HEK293 (cell line): ENCODE data around the gene FOXM1.
A peak's percentile ranks its signal among the peaks of the same experiment; 100 is the strongest.

Experiments used
- HIC1 ChIP-seq: fragments of 450-650 bp; formaldehyde crosslinking; IDR thresholded peaks from 2 replicates; pipeline ENCODE4 v1.5.1; 2016; ENCODE audit warnings: missing biosample characterization, missing genetic modification characterization
- HOXA7 ChIP-seq: sonication (generic); formaldehyde crosslinking; IDR thresholded peaks from 2 replicates; pipeline ENCODE4 v1.8.1; 2022; ENCODE audit warnings: missing genetic modification reagents, borderline replicate concordance
- REST ChIP-seq: fragments of 450-650 bp; formaldehyde crosslinking; IDR thresholded peaks from 2 replicates; pipeline ENCODE4 v1.5.1; 2016; ENCODE audit warnings: missing biosample characterization, missing genetic modification characterization
- SP3 ChIP-seq: fragments of 450-650 bp; formaldehyde crosslinking; IDR thresholded peaks from 2 replicates; pipeline ENCODE4 v1.5.1; 2016; ENCODE audit warnings: missing biosample characterization, missing genetic modification characterization
- YY1 ChIP-seq: fragments of 450-650 bp; formaldehyde crosslinking; IDR thresholded peaks from 2 replicates; pipeline ENCODE4 v1.5.1; 2018; ENCODE audit warnings: missing biosample characterization, missing genetic modification characterization
- ZBTB20 ChIP-seq: fragments of 450-650 bp; formaldehyde crosslinking; IDR thresholded peaks from 2 replicates; pipeline ENCODE4 v1.5.1; 2016; ENCODE audit warnings: missing biosample characterization, missing genetic modification characterization
- ZBTB21 ChIP-seq: fragments of 450-650 bp; formaldehyde crosslinking; IDR thresholded peaks from 2 replicates; pipeline ENCODE4 v1.5.1; 2017; ENCODE audit warnings: missing biosample characterization, missing genetic modification characterization
- ZBTB8A ChIP-seq: fragments of 450-650 bp; formaldehyde crosslinking; IDR thresholded peaks from 2 replicates; pipeline ENCODE4 v1.5.1; 2016; ENCODE audit warnings: missing biosample characterization, missing genetic modification characterization
- ZFP3 ChIP-seq: fragments of 450-650 bp; formaldehyde crosslinking; IDR thresholded peaks from 2 replicates; pipeline ENCODE4 v1.5.1; 2016; ENCODE audit warnings: low read depth, missing biosample characterization, missing genetic modification characterization
- ZFP37 ChIP-seq: fragments of 450-650 bp; formaldehyde crosslinking; IDR thresholded peaks from 2 replicates; pipeline ENCODE4 v1.5.1; 2016; ENCODE audit warnings: missing biosample characterization, missing genetic modification characterization
- ZFP41 ChIP-seq: fragments of 450-650 bp; formaldehyde crosslinking; IDR thresholded peaks from 2 replicates; pipeline ENCODE4 v1.5.1; 2016; ENCODE audit warnings: missing biosample characterization, missing genetic modification characterization, borderline replicate concordance
- ZNF174 ChIP-seq: fragments of 450-650 bp; formaldehyde crosslinking; IDR thresholded peaks from 2 replicates; pipeline ENCODE4 v1.5.0; 2017; ENCODE audit warnings: missing biosample characterization, mild to moderate bottlenecking, missing genetic modification characterization
- ZNF202 ChIP-seq: fragments of 450-650 bp; formaldehyde crosslinking; IDR thresholded peaks from 2 replicates; pipeline ENCODE4 v1.5.1; 2016; ENCODE audit warnings: missing biosample characterization, missing genetic modification characterization, borderline replicate concordance
- ZNF23 ChIP-seq: fragments of 450-650 bp; formaldehyde crosslinking; IDR thresholded peaks from 2 replicates; pipeline ENCODE4 v1.5.1; 2016; ENCODE audit warnings: missing biosample characterization, missing genetic modification characterization, borderline replicate concordance
- ZNF26 ChIP-seq: fragments of 450-650 bp; formaldehyde crosslinking; IDR thresholded peaks from 2 replicates; pipeline ENCODE4 v1.5.1; 2016; ENCODE audit warnings: missing biosample characterization, missing genetic modification characterization
- ZNF266 ChIP-seq: fragments of 450-650 bp; formaldehyde crosslinking; IDR thresholded peaks from 2 replicates; pipeline ENCODE4 v1.5.1; 2016; ENCODE audit warnings: missing biosample characterization, missing genetic modification characterization, low read depth
- ZNF366 ChIP-seq: fragments of 450-650 bp; formaldehyde crosslinking; conservative IDR thresholded peaks from 2 replicates; pipeline ENCODE4 v1.5.1; 2016; ENCODE audit warnings: missing biosample characterization, missing genetic modification characterization
- ZNF404 ChIP-seq: fragments of 450-650 bp; formaldehyde crosslinking; IDR thresholded peaks from 2 replicates; pipeline ENCODE4 v1.5.1; 2017; ENCODE audit warnings: missing biosample characterization, missing genetic modification characterization
- ZNF449 ChIP-seq: fragments of 450-650 bp; formaldehyde crosslinking; IDR thresholded peaks from 2 replicates; pipeline ENCODE4 v1.5.1; 2017; ENCODE audit warnings: missing biosample characterization, mild to moderate bottlenecking, missing genetic modification characterization, moderate library complexity
- ZNF521 ChIP-seq: fragments of 450-650 bp; formaldehyde crosslinking; IDR thresholded peaks from 2 replicates; pipeline ENCODE4 v1.5.1; 2017; ENCODE audit warnings: missing biosample characterization, mild to moderate bottlenecking, missing genetic modification characterization
- ZNF529 ChIP-seq: fragments of 450-650 bp; formaldehyde crosslinking; IDR thresholded peaks from 2 replicates; pipeline ENCODE4 v1.5.1; 2017; ENCODE audit warnings: missing genetic modification characterization, missing biosample characterization; ENCODE audit not compliant: insufficient replicate concordance
- ZNF561 ChIP-seq: fragments of 450-650 bp; IDR thresholded peaks from 2 replicates; pipeline ENCODE4 v1.5.1; 2018; ENCODE audit warnings: missing biosample characterization, missing genetic modification characterization, borderline replicate concordance
- ZNF629 ChIP-seq: fragments of 450-650 bp; formaldehyde crosslinking; IDR thresholded peaks from 2 replicates; pipeline ENCODE4 v1.5.1; 2017; ENCODE audit warnings: missing biosample characterization, missing genetic modification characterization
- ZNF639 ChIP-seq: fragments of 450-650 bp; formaldehyde crosslinking; IDR thresholded peaks from 2 replicates; pipeline ENCODE4 v1.5.1; 2016; ENCODE audit warnings: missing biosample characterization, missing genetic modification characterization
- ZNF747 ChIP-seq: fragments of 450-650 bp; formaldehyde crosslinking; IDR thresholded peaks from 2 replicates; pipeline ENCODE4 v1.5.1; 2016; ENCODE audit warnings: missing biosample characterization, missing genetic modification characterization
- ZNF777 ChIP-seq: fragments of 450-650 bp; formaldehyde crosslinking; IDR thresholded peaks from 2 replicates; pipeline ENCODE4 v1.5.1; 2017; ENCODE audit warnings: missing biosample characterization, missing genetic modification characterization, borderline replicate concordance
- ZNF791 ChIP-seq: fragments of 450-650 bp; formaldehyde crosslinking; IDR thresholded peaks from 2 replicates; pipeline ENCODE4 v1.5.1; 2016; ENCODE audit warnings: missing biosample characterization, missing genetic modification characterization
- TF ChIP-seq, protein P1 (sequence below): fragments of 450-650 bp; formaldehyde crosslinking; IDR thresholded peaks from 2 replicates; pipeline ENCODE4 v1.5.1; 2016; ENCODE audit warnings: missing biosample characterization, missing genetic modification characterization

FOXM1 gene

DNA sequence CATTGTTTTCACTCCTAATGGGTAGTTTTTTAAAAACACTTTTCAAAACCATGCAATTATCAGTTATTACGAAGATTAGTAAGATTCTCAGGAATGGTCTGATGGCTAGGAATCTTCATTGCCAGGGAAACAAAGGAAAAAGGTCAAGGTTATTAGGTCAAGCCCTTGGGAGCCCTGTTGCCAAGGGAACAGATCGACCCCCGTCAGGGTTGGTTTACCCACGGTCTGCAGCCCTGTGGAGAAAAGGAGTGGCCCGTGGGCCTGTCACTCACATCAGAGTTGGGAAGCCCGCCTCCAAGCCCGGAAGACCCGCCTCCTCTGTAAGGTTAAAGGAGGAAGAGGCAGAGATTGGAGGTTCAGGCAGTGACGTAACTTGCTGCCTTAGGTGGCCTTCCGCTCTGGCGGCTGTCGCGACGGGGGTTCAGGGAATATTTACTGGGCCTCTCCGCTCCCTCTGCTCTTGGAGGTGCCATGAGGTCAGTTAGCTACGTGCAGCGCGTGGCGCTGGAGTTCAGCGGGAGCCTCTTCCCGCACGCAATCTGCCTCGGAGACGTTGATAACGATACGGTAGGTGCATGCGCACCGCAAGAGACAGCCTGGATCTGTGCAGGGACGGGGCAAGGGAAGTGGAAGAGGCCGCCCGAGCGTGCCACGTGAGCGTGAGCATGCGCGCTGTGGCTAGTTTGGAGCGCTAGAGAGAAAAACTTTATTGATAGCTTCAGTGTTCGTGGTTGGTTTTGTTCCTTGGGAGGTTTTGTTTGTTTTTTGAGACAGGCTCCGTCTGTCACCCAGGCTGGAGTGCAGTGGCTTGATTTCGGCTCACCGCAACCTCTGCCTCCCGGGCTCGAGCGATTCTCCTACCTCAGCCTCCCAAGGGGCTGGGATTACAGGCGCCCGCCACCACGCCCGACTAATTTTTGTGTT lies 64.4 kb downstream of the FOXM1 start, which contains the start of gene ITFG2 (continued):
- TF ChIP-seq ZNF629 (peak; percentile 100), ZBTB21 (tag by site-specific recombination) (peak; percentile 99), ZBTB8A (tag by site-specific recombination) (peak; percentile 81), HOXA7 (CRISPR knock-in tag) (no peak), ZNF202 (tag by site-specific recombination) (no peak), ZNF791 (tag by site-specific recombination) (no peak), HIC1 (no peak), ZNF26 (no peak), ZNF521 (tag by site-specific recombination) (no peak), SP3 (tag by site-specific recombination) (peak; percentile 77; the same call in 1 of the 2 replicates), ZNF266 (no peak), ZNF174 (tag by site-specific recombination) (no peak), ZNF561 (tag by site-specific recombination) (peak; percentile 96), ZNF404 (tag by site-specific recombination) (no peak), ZNF777 (tag by site-specific recombination) (no peak), YY1 (peak; percentile 73; the same call in 1 of the 2 replicates), ZNF747 (tag by site-specific recombination) (no peak), ZNF366 (tag by site-specific recombination) (peak; percentile 54), ZNF529 (tag by site-specific recombination) (no peak), ZFP37 (tag by site-specific recombination) (peak; percentile 94), ZFP41 (tag by site-specific recombination) (no peak), REST (tag by site-specific recombination) (0 out of 2 replicates have a peak, but pooled peaks have one; percentile 18), ZNF23 (tag by site-specific recombination) (no peak), ZBTB20 (tag by site-specific recombination) (peak; percentile 82; the same call in 1 of the 2 replicates), ZNF639 (tag by site-specific recombination) (peak; percentile 98), ZNF449 (tag by site-specific recombination) (peak; percentile 45; the same call in 1 of the 2 replicates), ZFP3 (tag by site-specific recombination) (no peak)
- TF ChIP-seq, protein P1, sequence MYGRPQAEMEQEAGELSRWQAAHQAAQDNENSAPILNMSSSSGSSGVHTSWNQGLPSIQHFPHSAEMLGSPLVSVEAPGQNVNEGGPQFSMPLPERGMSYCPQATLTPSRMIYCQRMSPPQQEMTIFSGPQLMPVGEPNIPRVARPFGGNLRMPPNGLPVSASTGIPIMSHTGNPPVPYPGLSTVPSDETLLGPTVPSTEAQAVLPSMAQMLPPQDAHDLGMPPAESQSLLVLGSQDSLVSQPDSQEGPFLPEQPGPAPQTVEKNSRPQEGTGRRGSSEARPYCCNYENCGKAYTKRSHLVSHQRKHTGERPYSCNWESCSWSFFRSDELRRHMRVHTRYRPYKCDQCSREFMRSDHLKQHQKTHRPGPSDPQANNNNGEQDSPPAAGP (tag by site-specific recombination), result peak; percentile 98
